HG02642 (cell line): Measurements from ENCODE around the gene SPPL3.
"Not testable (repeated sequence)": the region's sequence is repeated elsewhere in the genome, so short reads cannot be mapped to it uniquely, and the experiment has no call there.

ENCODE experiments used
- ATAC-seq: cut with Tn5 transposase; IDR thresholded peaks from one replicate; pipeline ENCODE4 v1.9.1; 2021; ENCODE audit warnings: mild to moderate bottlenecking; ENCODE audit not compliant: unreplicated experiment, poor library complexity

The SPPL3 gene, protein sequence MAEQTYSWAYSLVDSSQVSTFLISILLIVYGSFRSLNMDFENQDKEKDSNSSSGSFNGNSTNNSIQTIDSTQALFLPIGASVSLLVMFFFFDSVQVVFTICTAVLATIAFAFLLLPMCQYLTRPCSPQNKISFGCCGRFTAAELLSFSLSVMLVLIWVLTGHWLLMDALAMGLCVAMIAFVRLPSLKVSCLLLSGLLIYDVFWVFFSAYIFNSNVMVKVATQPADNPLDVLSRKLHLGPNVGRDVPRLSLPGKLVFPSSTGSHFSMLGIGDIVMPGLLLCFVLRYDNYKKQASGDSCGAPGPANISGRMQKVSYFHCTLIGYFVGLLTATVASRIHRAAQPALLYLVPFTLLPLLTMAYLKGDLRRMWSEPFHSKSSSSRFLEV

GRCh38 chr12:120904197-120904773 is at the start of gene SPPL3:
Gene SPPL3 (minus strand): TSS chr12:120904358. CDS start chr12:120903867, 491 bp downstream.
- ATAC-seq: peak; percentile 77

- ATAC-seq: no peak
These were observed 46.6 kb upstream of the SPPL3 start for GRCh38 chr12:120950807-120951206.

DNA sequence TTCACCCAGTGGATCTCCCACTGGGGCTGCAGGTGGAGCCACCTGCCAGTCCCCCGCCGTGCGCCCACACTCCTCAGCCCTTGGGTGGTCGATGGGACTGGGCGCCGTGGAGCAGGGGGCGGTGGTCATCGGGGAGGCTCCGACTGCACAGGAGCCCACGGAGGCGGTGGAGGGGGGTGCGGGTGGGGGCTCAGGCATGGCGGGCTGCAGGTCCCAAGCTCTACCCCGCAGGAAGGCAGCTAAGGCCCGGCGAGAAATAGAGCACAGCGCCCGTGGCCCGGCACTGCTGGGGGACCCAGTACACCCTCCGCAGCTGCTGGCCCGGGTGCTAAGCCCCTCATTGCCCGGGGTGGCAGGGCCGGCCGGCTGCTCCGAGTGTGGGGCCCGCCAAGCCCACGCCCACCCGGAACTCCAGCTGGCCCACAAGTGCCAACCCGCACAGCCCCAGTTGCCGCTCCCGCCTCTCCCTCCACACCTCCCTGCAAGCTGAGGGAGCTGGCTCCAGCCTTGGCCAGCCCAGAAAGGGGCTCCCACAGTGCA is 46.2 kb upstream of the SPPL3 start:
- not testable (repeated sequence) for ATAC-seq

- ATAC-seq: not testable (repeated sequence)
These were observed 41.4 kb upstream of the SPPL3 start for GRCh38 chr12:120945516-120945915.

DNA sequence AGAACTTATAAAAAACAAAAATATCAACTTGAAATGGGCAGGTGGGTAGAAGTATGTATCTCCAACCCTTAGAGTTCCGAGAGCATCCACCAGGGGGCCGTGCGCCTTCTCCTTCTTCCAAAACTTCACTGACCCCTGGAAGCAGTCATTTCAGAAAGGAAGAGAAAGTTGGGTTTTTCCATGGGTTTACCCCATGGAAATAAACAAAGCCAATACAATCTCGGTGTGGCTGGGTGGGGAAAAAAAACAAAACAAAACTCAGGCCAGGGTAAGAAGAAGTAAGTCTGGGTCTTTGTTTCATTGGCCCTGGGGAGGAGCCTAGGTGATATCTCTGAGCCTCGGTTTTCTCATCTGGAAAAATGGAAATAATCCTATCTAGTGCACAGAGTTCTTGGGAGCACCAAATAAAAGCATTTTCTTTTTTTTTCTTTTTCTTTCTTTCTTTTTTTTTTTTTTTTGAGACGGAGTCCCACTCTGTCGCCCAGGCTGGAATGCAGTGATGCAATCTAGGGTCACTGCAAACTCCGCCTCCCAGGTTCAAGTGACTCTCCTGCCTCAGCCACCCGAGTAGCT is 40.6 kb upstream of the SPPL3 start:
- no peak for ATAC-seq

DNA sequence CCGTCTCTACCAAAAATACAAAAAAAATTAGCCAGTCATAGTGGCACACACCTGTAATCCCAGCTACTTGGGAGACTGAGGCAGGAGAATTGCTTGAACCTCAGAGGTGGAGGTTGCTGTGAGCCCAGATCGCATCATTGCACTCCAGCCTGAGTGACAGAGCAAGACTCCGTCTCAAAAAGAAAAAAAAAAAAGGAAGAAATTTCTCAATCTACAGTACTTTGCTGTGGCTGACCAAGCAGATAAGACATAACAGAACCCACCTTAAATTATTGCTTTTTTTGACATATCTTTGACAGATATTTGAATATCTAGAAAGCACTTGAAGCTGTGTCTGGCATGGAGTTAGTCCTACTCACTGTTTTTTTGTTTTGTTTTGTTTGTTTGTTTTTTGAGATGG is 39.3 kb upstream of the SPPL3 start:
- no peak for ATAC-seq

DNA sequence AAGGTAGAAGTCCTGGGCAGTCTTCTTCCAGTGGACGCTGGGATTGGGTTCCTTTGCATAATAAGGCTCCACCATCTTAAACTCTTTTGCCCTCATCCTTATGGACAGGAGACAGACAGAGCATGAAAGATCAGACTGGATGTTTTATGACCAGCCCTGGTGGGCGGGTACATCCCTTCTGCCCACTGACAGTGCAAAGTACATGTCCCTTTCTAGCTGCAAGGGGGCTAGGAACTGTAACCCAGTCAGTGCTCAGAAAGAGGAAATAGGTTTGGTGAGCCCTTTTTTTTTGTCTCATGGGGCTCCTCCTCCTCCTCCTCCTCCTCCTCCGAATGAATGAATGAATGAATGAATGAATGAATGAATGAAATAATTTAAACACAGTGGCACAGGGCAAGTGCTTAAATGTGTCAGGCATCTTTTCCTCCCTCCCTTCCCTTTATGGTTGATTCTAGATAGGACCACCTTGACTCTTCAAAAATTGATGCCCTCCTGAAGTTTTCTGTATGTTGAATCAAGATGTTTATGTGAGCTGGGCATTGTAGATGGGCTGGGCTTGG is 37.8 kb upstream of the SPPL3 start:
- no peak for ATAC-seq

GRCh38 chr12:120941412-120941811 is 37.3 kb upstream of the SPPL3 start:
- no peak for ATAC-seq

DNA sequence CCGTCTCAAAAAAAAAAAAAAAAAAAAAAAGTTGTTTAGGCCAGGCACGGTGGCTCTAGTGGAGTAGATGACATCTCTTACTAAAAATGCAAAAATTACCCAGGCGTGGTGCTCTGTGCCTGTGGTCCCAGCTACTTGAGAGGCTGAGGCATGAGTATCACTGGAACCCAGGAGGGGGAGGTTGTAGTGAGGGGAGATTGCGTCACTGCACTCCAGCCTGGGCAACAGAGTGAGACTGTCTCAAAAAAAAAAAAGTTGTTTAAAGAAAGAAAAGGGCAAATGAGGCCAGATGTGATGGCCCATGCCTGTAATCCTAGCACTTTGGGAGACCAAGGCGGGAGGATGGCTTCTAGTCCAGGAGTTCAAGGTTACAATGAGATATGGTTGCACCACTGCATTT is 36.6 kb upstream of the SPPL3 start:
- ATAC-seq: no peak

DNA sequence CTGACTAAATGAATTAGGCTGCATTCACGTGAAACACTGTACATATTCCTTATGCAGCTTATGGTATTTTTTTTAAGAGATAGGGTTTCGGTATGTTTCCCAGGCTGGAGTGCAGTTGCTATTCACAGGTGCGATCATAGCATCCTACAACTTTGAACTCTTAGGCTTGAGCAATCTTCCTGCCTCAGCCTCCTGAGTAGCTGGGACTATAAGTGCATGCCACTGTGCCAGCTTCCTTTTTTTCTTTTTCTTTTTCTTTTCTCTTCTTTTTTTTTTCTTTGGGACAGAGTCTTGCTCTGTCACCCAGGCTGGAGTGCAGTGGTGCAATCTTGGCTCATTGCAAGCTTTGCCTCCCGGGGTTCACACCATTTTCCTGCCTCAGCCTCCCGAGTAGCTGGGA is 35.8 kb upstream of the SPPL3 start:
- no peak for ATAC-seq

DNA sequence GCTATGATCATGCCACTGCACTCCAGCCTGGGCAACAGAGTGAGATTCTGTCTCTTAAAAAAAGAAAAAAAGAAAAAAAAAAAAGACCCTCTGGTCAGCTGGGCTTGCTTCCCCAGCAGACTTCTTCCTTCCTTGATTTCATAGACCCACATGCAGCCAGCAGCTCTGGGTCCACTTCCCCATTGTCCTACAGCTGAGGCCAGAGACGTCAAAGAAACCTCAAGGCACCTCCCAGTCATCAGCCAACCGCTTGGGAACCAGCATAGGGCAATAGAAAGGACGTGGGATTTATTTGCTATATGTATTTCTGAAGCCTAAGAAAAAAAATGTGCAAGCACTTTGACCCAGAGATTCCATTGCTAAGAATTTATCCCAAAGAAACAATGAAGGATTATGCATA is 35.4 kb upstream of the SPPL3 start:
- ATAC-seq: no peak

- no peak for ATAC-seq
These were observed 34.3 kb upstream of the SPPL3 start for GRCh38 chr12:120938496-120938895.

DNA sequence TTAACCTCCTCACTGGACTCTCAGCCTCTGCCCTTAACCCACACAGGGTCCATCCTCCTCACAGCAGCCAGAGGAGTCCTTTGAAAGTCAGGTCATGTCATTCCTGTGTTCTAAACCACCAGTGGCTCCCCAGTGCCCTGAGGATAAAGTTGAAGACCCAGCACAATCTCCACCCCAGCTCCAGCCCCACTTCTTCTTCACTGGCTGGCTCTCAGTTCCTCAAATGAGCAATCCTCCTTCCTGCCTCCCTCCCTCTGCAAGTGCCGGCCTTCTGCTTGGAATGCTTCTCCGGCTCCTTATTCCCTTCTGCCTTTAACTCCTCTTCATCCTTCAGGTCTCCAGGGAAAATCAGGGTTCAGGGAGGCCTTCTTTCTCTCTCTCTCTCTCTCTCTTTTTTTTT is 32.0 kb upstream of the SPPL3 start:
- no peak for ATAC-seq

- no peak for ATAC-seq
These were observed 29.6 kb upstream of the SPPL3 start for GRCh38 chr12:120933786-120934185.

- no peak for ATAC-seq
These were observed 28.9 kb upstream of the SPPL3 start for GRCh38 chr12:120932956-120933526.

- ATAC-seq: no peak
These were observed 27.9 kb upstream of the SPPL3 start for GRCh38 chr12:120932058-120932457.

- ATAC-seq: no peak
These were observed 25.9 kb upstream of the SPPL3 start for GRCh38 chr12:120930032-120930431.

DNA sequence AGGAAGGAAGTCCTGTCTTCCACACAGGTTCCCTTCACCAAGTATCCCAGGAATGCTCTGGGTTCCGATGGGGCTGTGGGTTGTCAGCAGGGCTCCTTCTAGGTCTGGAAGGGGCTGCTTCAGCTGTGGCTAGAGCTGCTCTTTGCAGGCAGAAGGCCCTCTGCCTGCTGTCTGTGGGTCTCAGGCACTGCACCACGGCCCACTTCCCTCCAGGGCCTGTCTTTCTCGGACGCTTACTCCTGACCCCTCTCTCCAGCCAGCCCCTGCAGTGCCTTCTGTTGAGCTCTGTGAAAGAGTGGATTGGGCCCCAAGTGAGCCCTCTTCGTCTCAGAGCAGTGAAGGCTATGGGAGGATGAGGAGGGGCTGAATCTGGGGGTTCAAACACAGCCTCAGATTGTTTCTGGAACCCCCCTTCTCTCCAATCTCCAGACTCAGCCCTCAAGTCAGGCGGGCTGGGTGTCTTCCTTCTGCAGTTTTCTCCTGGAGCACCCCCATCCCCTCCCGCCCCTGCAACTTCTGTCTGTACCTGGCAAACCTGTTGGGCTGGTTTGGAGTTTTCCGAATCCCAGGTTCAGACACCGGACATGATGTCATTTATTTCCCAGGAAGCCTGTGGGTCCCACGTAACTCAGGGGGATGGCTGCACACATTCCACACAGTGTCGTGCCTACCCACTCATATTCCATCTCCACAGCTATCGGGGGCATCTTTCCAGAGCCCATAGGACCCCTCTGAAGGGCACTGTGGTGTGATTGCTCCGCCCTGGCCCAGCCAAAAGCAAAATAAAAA is 24.9 kb upstream of the SPPL3 start:
- ATAC-seq: no peak

DNA sequence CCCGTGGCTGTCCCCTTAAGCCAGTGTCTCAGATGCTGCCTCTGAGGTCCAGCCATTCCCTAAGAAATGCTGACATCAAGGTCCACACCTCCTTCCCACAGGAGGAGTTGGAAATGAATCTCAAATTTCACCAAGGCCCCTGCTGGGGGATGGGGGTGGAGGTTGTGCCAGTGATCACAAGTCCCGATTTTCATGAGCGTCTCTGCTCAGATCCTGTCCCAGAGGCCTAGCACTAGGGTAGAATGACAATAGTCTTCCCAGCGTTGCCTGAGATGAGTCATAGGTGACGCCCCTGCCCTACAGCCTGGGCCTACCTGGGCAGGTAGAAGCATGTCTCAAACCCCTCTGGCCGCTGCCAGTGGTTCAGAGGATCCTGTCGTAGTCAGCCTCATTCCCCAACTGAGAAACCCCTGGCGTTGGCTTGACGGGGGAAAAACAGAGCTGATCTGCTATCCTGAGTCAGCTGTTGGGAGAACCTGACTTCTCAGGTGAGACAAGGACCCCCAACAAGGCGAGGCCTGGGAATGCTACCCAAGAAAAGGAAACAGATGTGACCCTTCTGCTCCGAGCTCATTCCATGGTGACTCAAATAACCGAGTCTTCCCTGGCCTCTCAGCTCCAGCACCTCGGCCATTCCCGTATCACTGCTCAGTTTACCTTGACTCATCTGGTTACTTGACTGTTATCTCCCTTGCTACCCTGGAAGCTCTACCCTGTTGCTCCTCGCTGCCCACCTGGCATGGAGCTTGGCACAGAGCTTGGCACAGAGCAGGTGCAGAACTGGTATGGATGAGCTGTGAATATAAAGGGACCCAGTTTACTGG is 21.8 kb upstream of the SPPL3 start:
- no peak for ATAC-seq
